GM18858 (cell line): ENCODE data around the gene MRPS35.

Experiments used
- ATAC-seq: cut with Tn5 transposase; IDR thresholded peaks from one replicate; pipeline ENCODE4 v1.9.1; 2021; ENCODE audit not compliant: unreplicated experiment

Gene MRPS35

DNA sequence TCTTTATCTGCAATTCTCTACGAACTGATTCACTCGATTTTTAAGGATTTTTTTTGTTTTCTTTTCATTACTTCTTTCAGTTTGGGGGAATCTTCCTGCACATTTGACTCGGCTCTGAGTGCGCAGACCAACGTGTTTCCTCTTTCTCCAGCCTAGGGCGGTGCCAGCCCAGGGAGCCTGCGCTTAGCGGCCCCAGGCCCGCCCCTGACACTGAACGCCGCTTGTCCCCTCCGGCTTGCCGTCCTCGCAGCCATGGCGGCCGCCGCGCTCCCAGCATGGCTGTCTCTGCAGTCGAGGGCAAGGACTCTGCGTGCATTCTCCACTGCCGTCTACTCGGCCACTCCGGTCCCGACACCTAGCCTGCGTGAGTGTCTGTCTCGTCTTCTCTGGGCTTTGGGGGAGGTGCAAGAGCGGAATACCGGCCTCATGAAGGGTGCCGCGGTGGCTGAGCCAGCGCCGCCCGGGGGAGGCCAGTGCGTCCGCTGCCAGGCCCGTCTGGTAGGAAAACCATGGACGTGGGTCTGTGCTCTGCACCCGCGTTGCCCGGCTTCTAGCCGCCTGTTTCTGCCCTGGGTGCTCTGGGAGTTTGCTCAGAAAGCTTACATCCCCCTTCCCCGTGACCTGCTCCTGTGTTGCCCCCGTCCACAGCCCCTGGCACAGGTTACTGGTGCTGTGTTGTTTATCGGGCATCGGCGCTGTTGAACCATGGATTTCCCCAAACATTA, at the start of gene MRPS35:
Gene MRPS35, plus strand, starts transcription at position 241 of the 725 bp plus-strand sequence. Its CDS starts 12 bp downstream, at position 253.
- ATAC-seq, result peak; percentile 94

DNA sequence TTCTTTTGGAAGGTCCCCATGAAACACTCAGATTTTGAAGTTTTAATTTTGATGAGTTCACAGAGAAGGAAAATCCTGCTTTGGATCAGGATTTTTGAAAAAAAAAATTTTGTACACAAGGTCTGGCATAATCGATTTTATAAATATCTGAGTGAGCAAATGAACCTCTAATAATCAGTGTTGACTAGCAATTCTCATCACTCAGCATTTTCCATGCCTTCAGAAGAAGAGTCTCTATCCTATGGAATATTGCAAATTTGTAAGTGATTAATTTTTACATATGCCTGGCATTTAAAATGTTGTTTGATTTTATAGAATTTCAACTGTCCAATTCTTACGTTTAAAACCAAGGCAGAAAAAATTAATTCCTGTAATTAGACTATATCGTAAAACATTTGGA, 44.9 kb upstream of the MRPS35 start:
- ATAC-seq, result no peak

DNA sequence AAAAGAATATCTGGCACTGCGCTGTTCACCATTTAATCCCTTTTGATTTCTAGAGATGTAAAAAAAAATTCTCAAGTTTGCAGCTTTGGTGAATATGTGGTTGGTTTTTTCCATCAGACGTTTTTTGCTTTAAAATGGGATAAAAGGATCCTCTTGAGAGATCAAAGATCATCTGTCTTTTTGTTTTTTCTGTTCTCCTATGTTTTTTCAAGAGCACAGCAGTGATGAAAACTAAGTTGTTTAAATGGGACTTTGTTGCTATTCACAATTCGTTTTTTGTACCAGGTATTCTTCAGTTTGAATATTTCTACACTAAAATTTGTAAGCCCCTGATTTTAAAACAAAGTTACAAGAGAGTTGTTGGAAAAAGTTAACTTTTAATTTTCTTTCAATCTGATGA, 44.1 kb upstream of the MRPS35 start:
- ATAC-seq, result no peak

DNA sequence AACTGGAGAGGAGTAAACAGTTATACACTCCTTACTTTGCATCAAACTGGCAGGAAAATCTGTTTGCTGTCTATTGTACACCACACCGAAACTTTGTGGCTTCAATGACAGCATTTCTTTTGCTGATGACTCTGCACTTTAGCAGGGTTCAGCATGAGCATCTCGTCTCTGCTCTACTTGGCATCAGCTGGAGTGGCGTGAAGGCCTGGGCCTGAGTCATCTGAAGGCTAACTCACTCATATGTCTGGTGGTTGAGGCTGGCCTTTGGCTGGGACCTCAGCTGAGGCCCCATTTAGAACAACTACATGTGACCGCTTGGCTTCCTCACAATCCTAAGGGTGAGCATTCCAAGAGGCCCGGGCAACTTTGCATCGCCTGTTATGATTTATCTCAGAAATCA, 43.1 kb upstream of the MRPS35 start:
- ATAC-seq, result no peak

DNA sequence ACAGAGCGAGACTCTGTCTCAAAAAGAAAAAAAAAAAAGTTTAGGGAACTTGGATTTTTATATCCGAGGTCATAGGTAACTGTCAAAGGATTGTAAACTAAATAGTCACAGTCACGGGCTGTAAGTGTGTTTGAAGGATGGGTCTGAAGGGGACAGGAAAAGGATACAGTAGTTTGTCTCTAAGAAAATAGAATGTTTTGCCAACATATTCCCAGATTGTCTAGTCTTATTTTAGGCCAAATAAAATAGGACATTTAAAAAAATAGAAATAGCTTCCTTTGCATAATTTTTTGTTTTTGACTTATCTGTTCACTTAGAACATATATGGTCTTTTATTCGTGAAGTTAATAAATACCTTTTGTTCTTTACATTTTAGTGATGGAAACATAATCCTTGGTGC, 38.6 kb upstream of the MRPS35 start:
- no peak for ATAC-seq

DNA sequence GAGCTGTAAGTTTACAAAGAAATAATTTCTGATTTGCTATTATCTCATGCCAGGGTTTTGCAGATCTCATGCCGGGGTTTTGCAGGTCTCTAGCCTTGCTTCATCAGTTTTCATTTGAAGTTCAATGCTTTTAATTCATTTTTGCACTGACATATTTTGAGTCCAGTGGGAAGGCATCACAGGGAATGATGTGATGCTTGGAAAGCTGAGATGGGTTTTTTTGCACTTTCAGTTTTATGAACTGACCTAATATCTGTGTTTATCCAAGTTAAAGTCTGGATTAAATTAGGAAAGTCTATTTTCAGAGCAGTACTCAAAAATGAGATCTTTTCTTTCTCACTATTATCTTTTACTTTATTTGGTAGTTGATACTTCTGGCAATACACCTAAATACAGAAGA, 38.0 kb upstream of the MRPS35 start:
- ATAC-seq, result no peak

DNA sequence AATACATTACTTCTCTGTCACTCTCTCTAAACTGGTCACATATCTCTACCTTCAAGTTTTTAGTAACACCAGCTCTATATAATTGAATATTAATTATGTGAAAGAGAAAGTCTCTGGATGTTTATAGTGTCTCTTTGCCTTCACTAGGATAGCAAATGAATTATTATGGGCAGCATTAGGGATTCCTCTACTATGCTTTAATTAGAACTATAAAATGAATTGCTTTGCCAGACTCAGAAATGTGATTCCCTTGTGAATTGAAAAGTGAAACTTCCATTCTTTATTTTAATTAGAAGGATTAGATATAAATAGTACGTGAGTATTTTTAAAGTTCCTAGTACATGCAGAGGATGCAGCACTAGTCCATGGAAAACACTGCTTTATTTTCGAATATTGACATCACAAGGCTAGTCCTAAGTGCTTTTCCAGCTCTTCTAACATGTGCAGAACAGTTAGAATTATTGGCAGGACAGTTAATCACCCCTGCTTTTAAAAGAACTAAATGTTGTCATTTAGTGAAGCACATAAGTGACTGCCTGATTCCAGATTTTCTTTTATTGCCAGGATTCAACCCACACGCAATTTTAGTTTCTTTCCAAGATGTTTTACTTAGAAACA, 37.4 kb upstream of the MRPS35 start:
- ATAC-seq, result no peak

DNA sequence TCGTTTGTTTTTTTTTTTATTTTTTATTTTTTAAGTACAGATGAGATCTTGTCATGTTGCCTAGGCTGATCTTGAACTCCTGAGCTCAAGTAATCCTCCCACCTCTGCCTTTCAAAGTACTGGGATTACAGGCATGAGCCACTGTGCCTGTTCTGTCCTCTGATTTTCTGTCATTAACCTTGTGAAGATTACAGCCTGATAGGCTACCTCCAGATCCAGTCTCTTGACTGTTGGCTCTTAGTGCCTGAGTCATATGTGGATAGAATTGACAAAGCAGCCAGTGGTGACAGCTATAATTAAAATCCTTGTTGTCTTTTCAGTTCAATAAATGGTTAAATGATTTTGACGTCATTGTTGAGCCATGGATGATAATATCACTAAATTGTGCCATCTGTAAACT, 35.6 kb upstream of the MRPS35 start:
- ATAC-seq, result no peak

DNA sequence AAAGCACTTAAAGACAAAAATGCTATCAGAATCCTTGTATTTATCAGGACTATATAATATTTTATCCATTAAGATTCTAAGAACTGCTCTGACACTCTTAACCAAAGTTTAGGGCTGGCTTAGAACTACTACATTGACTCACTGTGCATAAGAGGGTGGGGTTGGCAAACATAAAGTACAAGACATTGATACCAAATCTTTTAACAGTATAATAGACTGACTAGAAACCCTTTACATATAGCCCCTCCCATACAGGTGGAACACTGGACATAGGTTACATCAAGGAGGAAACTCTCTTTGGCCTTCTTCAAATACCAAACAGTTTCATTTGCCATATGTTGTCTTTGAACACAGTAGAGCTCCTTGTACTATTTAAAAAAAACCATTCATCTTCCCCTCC, 30.0 kb upstream of the MRPS35 start:
- no peak for ATAC-seq

DNA sequence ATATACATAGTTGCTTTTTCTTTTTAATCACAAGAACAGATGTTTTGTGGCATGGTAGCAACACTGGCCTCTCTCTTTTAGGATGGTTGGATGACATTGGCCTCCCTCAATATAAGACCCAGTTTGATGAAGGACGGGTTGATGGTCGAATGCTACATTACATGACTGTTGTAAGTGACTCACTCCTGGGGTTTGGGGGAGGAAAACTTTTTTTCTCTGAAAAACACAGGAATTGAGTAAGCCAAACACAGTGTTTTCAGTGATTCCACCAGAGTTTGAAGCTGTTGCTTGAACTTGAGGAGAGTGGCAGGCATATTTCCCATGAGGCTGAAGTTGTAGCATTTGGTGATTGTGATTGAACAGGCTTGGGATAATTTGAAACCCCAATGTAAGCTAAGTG, 28.1 kb upstream of the MRPS35 start:
- ATAC-seq, result no peak

DNA sequence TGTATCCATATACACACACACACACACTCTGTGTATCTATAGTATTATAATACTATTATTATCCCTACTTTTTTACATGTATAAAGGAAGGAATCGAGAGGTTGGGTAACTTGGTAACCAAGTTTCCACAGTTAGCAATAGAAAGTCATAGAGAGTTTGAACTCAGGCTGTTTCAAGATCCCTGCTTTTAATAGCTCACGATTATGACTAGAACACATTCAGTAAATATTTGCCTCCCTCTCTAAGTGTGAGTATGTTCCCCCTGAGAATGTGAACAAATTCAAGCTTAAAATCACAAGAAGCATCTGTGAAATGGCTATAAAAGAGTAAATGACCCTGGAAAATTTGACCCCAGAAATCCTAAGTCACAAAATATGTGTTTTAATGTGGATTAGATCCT, 25.4 kb upstream of the MRPS35 start:
- no peak for ATAC-seq

DNA sequence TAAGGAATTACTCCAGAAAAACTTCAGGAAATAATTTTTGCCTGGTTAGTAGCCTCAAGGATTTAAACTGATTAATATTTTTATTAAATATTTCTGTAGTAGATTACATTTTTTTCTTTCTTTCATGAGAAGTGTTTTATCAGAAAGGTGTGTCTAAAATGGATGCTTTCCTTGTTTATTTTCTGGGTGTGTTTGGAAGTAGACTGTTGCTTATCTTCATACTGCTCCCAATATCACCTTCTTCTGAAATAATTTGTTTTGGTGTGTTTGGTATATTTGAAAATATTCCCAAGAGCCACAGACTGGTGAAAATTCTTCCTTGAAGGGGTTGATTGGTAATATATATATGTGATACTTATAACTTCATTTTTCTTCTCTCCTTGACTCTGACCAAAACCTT, 24.5 kb upstream of the MRPS35 start:
- ATAC-seq, result no peak

DNA sequence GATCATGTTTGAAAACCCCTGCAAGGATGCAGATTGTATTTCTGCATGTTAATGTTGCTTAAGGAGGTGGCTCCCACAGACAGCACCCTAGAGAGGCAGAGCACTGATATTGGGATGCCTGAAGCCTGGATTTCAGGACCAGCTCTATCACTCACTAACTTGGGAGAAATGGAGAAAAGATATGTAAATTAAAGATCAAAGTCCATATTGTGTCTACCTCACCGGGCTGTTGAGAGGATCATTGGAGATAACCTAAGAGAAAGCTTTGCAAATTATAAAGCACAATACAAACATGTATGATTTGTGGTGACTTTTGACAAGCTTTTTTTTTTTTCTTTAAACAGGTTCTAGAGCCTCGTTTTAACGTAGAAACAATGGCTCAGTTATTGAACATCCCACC, 22.0 kb upstream of the MRPS35 start:
- ATAC-seq, result no peak

DNA sequence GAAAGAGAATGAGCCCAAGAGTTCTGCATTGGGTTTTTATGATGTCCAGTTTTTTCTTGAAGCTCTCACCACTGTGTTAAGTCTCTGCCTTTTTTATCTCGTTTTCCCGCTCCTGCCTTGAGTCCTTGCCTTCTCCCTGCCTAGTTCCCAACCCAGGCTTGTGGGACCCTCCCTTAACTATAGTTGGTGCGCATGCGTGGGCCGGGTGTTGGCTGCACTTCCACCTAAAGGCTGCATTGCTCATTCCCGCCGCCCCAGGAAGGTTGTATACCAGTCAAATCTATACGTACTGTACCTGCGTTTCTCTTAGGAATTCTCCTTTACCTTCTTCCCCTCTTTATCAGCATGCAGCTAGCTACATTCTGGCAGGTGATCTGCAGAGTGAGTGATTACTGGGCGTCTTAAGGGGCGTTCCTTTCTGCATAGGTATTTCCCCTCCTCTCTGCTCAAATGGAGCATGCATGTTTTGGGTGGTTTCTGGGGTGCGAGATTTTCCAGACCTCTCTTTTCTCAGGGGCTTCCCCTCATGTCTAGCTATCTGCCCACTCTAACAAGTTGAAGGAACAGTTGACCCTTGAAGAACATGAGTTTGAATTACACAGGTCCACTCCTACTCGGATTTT, 21.0 kb upstream of the MRPS35 start:
- no peak for ATAC-seq

DNA sequence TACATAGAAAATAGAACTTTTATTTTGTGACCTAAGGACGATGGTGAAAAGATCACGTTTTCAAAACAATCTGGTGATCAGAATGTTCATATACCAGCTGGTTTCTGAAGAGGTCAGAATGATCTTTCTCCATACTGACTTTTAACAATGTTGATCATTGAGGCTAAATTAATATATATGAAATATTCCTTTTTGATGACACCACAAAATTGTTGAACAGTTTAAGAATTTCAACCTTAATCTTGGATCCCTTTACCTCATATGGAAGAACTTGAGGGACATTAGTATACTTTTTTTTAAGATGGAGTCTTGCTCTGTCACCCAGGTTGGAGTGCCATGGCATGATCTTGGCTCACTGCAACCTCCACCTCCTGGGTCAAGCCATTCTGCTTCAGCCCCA, 17.2 kb upstream of the MRPS35 start:
- no peak for ATAC-seq

DNA sequence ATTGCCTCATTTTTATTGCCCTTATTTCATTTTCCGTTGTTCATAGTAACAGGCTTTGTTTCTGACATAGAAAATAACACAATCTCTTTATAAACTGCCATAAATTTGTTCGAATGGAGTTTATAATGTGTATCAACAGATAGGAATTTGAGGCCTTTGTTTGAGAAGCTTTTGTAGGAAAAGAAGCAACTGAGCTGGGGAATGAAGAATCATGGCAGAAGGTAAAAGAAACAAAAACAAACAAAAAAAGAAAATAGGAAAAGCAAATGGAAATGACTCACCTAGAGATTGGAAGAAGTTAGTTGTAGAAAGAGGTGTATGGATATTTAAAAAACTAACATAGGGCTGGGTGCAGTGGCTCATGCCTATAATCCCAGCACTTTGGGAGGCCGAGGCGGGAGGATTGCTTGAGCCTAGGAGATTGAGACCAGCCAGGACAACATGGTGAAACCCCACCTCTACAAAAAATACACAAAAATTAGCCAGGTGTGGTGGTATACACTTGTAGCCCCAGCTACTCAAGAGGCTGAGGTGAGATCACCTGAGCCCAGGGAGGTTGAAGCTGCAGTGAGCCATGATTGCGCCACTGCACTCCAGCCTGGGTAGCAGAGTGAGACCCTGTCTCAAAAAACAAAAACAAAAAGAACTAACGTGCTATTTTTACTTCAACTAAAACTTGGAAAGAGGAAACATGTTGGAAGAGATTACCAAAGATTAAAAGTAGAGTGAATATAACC, 14.9 kb upstream of the MRPS35 start:
- ATAC-seq, result no peak

DNA sequence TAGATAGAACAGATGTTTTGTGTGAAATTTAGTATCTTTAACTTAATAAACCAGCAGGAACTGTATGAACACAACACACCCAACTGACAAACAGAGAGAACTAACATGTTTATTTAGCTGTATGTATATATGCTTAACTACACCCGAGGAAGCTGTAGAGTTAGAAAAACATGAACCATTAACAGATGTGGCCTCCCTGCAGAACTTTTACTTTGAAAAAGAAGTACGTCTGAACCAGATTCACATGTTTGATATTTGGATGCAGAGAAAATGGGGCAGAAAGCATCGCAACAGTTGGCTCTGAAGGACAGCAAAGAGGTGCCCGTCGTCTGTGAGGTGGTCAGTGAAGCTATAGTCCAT, 14.4 kb upstream of the MRPS35 start, which contains the start of gene REP15:
Gene REP15, plus strand, starts transcription at position 155 of the 360 bp plus-strand sequence. Its CDS starts 116 bp downstream, at position 271.
- ATAC-seq, result no peak

DNA sequence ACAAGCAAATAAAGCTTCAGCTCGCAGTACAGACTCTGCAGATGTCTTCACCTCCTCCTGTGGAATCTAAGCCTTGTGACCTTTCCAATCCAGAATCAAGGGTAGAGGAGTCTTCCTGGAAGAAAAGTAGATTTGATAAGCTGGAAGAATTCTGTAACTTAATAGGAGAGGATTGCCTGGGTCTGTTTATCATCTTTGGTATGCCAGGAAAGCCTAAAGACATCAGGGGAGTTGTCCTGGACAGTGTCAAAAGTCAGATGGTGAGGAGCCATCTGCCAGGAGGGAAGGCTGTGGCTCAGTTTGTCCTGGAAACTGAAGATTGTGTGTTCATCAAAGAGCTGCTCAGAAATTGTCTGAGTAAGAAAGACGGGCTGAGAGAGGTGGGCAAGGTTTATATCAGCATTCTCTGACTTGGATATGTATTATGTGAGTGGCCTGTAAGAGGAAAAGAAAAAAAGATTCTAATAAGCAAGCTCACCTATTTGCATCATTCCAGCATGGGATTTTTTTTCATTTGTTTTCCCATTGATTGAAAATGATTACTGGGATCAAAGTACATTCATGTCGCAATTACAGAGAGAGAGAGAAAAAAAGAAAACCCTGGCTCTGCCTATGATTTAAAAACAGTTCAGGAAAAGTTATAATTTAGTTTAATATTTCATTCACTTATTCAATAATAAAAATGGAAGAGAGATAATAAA, 13.6 kb upstream of the MRPS35 start:
- no peak for ATAC-seq

DNA sequence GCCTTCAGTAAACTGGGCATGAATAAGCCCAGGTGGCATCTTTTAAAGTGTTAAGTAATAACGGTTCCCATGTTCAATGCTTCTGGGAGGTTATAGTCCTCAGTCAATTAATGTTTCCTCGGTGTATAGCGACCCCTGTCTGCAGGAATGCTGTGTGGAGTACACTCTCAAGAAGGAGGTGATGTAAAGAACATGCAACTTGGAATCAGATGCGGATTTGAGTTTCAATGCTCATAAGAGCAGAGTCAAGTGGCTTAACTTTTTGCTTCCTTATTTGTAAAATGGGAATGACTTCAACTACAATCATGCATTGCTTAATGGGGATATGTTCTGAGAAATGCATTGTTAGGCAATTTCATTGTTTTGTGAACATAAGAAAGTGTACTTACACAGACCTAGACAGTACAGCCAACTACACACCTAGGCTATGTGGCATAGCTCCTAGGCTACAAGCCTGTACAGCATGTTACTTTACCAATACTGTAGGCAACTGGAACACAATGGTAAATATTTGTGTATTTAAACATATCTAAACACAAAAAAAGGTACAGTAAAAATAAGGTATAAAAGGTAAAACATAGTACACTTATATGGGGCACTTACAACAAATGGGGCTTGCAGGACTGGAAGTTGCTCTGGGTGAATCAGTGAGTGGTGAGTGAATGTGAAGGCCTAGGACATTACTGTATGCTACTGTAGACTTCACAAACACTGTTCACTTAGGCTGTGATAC, 6.7 kb upstream of the MRPS35 start:
- ATAC-seq, result peak; percentile 89

DNA sequence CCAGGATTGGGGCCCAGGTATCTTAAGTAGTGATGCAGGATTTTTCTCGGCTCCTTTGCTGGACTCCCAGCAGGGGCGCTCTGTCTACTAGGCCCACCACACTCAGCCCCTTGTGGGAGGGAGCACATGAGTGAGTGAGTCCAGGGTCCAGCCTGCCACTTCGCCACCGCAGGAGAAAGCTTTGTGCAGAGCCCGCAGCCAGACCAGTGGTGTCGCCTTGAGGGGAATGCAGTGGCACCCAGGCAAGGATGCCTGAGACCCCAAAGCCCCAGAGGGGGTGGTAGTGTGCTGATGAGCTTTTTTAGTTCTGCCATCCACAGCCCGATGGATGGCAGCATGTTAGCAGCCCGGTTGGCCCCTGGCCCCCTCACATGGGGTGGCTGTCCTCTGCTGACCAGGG, 5.4 kb upstream of the MRPS35 start:
- ATAC-seq, result no peak
